ENCODE results near the gene DGKE.
A peak's percentile ranks its signal among the peaks of the same experiment; 100 is the strongest.

The DGKE gene

GRCh38 chr17:56820207-56820606, 13.7 kb upstream of the DGKE start:
- H3K4me3 ChIP-seq (ENCODE audit: control insufficient read depth, low read depth, low read length) = no peak overlapping the region
- DNase-seq (ENCODE audit: low read depth) = no peak
- no peak for TF ChIP-seq CTCF (conservative IDR thresholded peaks at IDR 0.05; ENCODE audit: control insufficient read depth, insufficient read depth, low read depth, low read length)

- TF ChIP-seq CTCF (conservative IDR thresholded peaks at IDR 0.05; ENCODE audit: control insufficient read depth, insufficient read depth, low read depth, low read length) = no peak
- DNase-seq (ENCODE audit: low read depth) = no peak
- no peak overlapping the region for H3K4me3 ChIP-seq (ENCODE audit: control insufficient read depth, low read depth, low read length)
Measured at GRCh38 chr17:56821847-56822534, 12.0 kb upstream of the DGKE start.

GRCh38 chr17:56822725-56823124, 11.2 kb upstream of the DGKE start:
- no peak overlapping the region for H3K4me3 ChIP-seq (ENCODE audit: control insufficient read depth, low read depth, low read length)
- no peak for TF ChIP-seq CTCF (conservative IDR thresholded peaks at IDR 0.05; ENCODE audit: control insufficient read depth, insufficient read depth, low read depth, low read length)
- DNase-seq (ENCODE audit: low read depth) = no peak

GRCh38 chr17:56823848-56824247, 10.1 kb upstream of the DGKE start:
- TF ChIP-seq CTCF (conservative IDR thresholded peaks at IDR 0.05; ENCODE audit: control insufficient read depth, insufficient read depth, low read depth, low read length) = no peak
- no peak for DNase-seq (ENCODE audit: low read depth)
- H3K4me3 ChIP-seq (ENCODE audit: control insufficient read depth, low read depth, low read length) = no peak overlapping the region

GRCh38 chr17:56824503-56824902, 9.4 kb upstream of the DGKE start:
- no peak for TF ChIP-seq CTCF (conservative IDR thresholded peaks at IDR 0.05; ENCODE audit: control insufficient read depth, insufficient read depth, low read depth, low read length)
- peak; percentile 21 for DNase-seq (ENCODE audit: low read depth)
- no peak overlapping the region for H3K4me3 ChIP-seq (ENCODE audit: control insufficient read depth, low read depth, low read length)

- no peak overlapping the region for H3K4me3 ChIP-seq (ENCODE audit: control insufficient read depth, low read depth, low read length)
- no peak for TF ChIP-seq CTCF (conservative IDR thresholded peaks at IDR 0.05; ENCODE audit: control insufficient read depth, insufficient read depth, low read depth, low read length)
- DNase-seq (ENCODE audit: low read depth) = no peak
Measured at GRCh38 chr17:56826611-56827414, 7.1 kb upstream of the DGKE start.

All from fibroblast of mammary gland (primary cell).